Measurements from ENCODE around the gene TLE2. TPM values are rescaled to one million over a fixed set of nuclear protein-coding genes. Genes with fewer than 3 reads are reported as not detected.
"Not testable (repeated sequence)": the region's sequence is repeated elsewhere in the genome, so short reads cannot be mapped to it uniquely, and the experiment has no call there.

The TLE2 gene
- total RNA-seq, 1 experiment from 2014 or later, result 7.7 TPM

DNA sequence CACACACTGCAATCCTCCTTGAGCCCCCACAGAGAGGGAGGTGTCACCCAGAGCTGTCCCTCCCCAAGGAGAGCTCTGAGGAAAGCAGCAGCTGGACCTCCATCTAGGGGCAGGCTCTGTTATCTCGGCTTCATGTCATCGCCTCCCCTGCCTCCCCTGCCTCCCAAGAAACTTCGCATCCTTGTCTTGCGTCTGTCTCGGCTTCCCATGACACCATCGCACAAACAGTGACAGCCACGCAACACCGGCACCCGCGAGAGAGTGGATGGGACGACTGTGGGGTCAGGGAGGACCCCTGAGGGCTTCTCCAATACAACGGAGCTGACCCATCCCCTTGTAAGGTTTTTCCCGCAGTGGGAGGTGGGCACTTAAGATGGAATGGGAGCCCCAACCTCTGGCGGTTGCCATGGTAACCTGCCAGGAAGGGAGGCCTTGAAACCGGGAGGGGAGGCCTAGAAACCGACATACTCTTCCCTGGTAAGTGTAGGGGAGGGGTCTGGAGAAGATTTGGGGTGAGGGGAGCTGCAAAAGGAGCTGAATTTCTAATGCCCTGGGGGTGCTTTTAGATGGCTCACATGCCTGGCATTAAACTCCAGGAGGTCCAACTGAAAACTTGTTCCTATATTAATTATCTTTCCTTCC lies 16.3 kb downstream of the TLE2 start:
- TF ChIP-seq EZH2phosphoT487 (IDR thresholded peaks at IDR 0.05; ENCODE audit: borderline replicate concordance, low read length), result no peak
- no peak for TF ChIP-seq EZH2 (IDR thresholded peaks at IDR 0.05; ENCODE audit: low read length, unreplicated experiment)
- TF ChIP-seq, protein P1, sequence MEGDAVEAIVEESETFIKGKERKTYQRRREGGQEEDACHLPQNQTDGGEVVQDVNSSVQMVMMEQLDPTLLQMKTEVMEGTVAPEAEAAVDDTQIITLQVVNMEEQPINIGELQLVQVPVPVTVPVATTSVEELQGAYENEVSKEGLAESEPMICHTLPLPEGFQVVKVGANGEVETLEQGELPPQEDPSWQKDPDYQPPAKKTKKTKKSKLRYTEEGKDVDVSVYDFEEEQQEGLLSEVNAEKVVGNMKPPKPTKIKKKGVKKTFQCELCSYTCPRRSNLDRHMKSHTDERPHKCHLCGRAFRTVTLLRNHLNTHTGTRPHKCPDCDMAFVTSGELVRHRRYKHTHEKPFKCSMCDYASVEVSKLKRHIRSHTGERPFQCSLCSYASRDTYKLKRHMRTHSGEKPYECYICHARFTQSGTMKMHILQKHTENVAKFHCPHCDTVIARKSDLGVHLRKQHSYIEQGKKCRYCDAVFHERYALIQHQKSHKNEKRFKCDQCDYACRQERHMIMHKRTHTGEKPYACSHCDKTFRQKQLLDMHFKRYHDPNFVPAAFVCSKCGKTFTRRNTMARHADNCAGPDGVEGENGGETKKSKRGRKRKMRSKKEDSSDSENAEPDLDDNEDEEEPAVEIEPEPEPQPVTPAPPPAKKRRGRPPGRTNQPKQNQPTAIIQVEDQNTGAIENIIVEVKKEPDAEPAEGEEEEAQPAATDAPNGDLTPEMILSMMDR (conservative IDR thresholded peaks at IDR 0.05; ENCODE audit: low read depth, low read length), result no peak
- intact Hi-C loops (cut with micrococcal nuclease), result no loop called here
- no peak overlapping the region for H3K4me3 ChIP-seq (ENCODE audit: low read length)
- H3K9me2 ChIP-seq (replicated peaks; ENCODE audit: low read length), result no peaks in the 10 kb centered on the region
- H3K36me3 ChIP-seq (ENCODE audit: low read depth, low read length), result no peaks in the 10 kb centered on the region
- no TSS peak for BruUV-seq (replicated peaks)
- no peak overlapping the region for H3K27ac ChIP-seq (ENCODE audit: low read length)
- H4K20me1 ChIP-seq (ENCODE audit: low read length), result no peaks in the 10 kb centered on the region
- no peak overlapping the region for H2AFZ ChIP-seq (ENCODE audit: low read length)
- CTCF ChIA-PET, result no interaction called here
- H3K9me3 ChIP-seq (ENCODE audit: low read length), result no peaks in the 10 kb centered on the region
- POLR2A ChIA-PET (ENCODE audit: unreplicated experiment), result no interaction called here
- H3K27me3 ChIP-seq (ENCODE audit: low read length), result no peaks in the 10 kb centered on the region
- no peaks in the 10 kb centered on the region for H3K4me1 ChIP-seq (ENCODE audit: insufficient read depth, low read length)
- no peak for ATAC-seq
- H3F3A ChIP-seq (ENCODE audit: low read length, unreplicated experiment), result no peaks in the 10 kb centered on the region
- DNase-seq, result no peak
- no peaks in the 10 kb centered on the region for H3K79me2 ChIP-seq (ENCODE audit: low read length)
- H3K9ac ChIP-seq (ENCODE audit: low read length), result no peak overlapping the region
- H3K4me2 ChIP-seq (ENCODE audit: low read length), result no peak overlapping the region

DNA sequence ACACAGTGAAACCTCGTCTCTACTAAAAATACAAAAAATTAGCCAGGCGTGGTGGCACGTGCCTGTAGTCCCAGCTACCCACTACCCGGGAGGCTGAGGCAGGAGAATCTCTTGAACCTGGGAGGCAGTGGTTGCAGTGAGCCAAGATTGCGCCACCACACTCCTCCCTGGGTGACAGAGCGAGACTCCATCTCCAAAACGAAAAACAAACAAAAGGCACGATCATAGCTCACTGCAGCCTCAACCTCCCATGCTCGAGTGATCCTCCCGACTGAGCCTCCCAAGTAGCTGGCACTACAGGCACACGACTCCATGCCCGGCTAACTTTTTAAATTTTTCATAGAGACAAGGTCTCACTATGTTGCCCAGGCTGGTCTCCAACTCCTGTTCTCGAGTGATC lies 17.0 kb downstream of the TLE2 start:
- H3K79me2 ChIP-seq (ENCODE audit: low read length); ATAC-seq; H3K4me1 ChIP-seq (ENCODE audit: insufficient read depth, low read length); H4K20me1 ChIP-seq (ENCODE audit: low read length); H3K27ac ChIP-seq (ENCODE audit: low read length); H2AFZ ChIP-seq (ENCODE audit: low read length); H3F3A ChIP-seq (ENCODE audit: low read length, unreplicated experiment); CTCF ChIA-PET; POLR2A ChIA-PET (ENCODE audit: unreplicated experiment); BruUV-seq (replicated peaks); H3K9ac ChIP-seq (ENCODE audit: low read length); H3K36me3 ChIP-seq (ENCODE audit: low read depth, low read length); H3K4me3 ChIP-seq (ENCODE audit: low read length); DNase-seq; H3K9me2 ChIP-seq (replicated peaks; ENCODE audit: low read length); H3K9me3 ChIP-seq (ENCODE audit: low read length); H3K27me3 ChIP-seq (ENCODE audit: low read length); H3K4me2 ChIP-seq (ENCODE audit: low read length); intact Hi-C loops (cut with micrococcal nuclease): not testable (repeated sequence)

DNA sequence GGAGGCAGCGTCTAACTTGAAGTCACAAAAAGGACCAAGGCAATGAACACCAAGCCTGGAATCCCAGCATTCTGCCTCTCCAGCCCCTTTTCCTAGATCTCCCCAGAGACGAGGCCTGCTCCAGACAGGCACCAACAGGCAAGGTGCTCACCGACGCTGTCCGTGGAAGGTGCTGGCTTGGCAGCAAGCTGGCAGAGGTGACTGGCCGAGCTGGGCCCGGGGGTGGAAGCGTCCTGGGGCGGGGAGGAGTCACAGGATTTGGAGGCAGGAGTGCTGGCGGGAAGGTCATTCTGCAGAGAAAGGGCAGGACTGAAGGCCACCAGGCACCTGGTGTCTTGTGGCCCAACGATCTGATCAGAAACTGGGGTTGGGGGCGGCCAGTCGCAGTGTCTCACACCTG lies 18.2 kb downstream of the TLE2 start:
- Histone ChIP-seq H3K27ac (ENCODE audit: low read length) (no peak overlapping the region), H3K9ac (ENCODE audit: low read length) (no peak overlapping the region), H3K4me2 (ENCODE audit: low read length) (no peak overlapping the region), H3K36me3 (ENCODE audit: low read depth, low read length) (no peaks in the 10 kb centered on the region), H3K4me1 (ENCODE audit: insufficient read depth, low read length) (no peaks in the 10 kb centered on the region), H3F3A (ENCODE audit: low read length, unreplicated experiment) (no peaks in the 10 kb centered on the region), H3K9me2 (replicated peaks; ENCODE audit: low read length) (no peaks in the 10 kb centered on the region), H2AFZ (ENCODE audit: low read length) (no peak overlapping the region), H3K9me3 (ENCODE audit: low read length) (no peaks in the 10 kb centered on the region), H3K79me2 (ENCODE audit: low read length) (no peaks in the 10 kb centered on the region), H3K27me3 (ENCODE audit: low read length) (no peaks in the 10 kb centered on the region), H3K4me3 (ENCODE audit: low read length) (no peak overlapping the region), H4K20me1 (ENCODE audit: low read length) (no peaks in the 10 kb centered on the region)
- CTCF ChIA-PET, result no interaction called here
- DNase-seq (no peak), ATAC-seq (no peak)
- BruUV-seq (replicated peaks), result no TSS peak
- intact Hi-C loops (cut with micrococcal nuclease), result no loop called here
- POLR2A ChIA-PET (ENCODE audit: unreplicated experiment), result no interaction called here
- TF ChIP-seq, protein P1 (conservative IDR thresholded peaks at IDR 0.05; ENCODE audit: low read depth, low read length), result no peak
